Muscle of back (tissue), 13 donors: Measurements from ENCODE around the gene AKAP14. TPM values are rescaled to one million over a fixed set of nuclear protein-coding genes. Genes with fewer than 3 reads are reported as not detected.
"Not testable (repeated sequence)": the region's sequence is repeated elsewhere in the genome, so short reads cannot be mapped to it uniquely, and the experiment has no call there.

Experiments used
- DNase-seq, 3 donors: peaks; one replicate each; pipeline versions ENCODE4 v3.0.0 to v3.0.0-alpha.2; 2013
- long read RNA-seq, 9 donors: transcript quantifications; one replicate each; lab custom pipeline, GENCODE V29; 2026
- polyA plus RNA-seq, 10 donors: library from polyadenylated mRNA; unstranded; fragments of 120-200 nt; gene quantifications; one replicate each; pipeline ENCODE4 v1.2.1, GENCODE V29; 2013; ENCODE audit not compliant: insufficient read length in 10 of 10

AKAP14 gene
- not detected for polyA plus RNA-seq
- long read RNA-seq, donor 1, partial matches to known transcripts = 15 of 15 reads
- long read RNA-seq, donor 1, other reads (novel, unspliced or antisense) = 0 of 15 reads
- long read RNA-seq, donor 2 = 0 reads
- long read RNA-seq, donor 3 = 0 reads
- long read RNA-seq, donor 4 = 0 reads
- long read RNA-seq, donor 5 = 0 reads
- long read RNA-seq, donor 6 = 0 reads
- long read RNA-seq, donor 7 = 0 reads
- long read RNA-seq, donor 8 = 0 reads
- long read RNA-seq, donor 9 = 0 reads

GRCh38 chrX:119895843-119896326, at the start of gene AKAP14:
Gene AKAP14, plus strand, starts transcription at chrX:119895893. Its CDS starts 7,331 bp downstream, at chrX:119903224.
- DNase-seq = no peak

- DNase-seq = peak; percentile 89 to 96 (median 94)
These were observed 43.0 kb upstream of the AKAP14 start, which contains the start of gene UPF3B for GRCh38 chrX:119852382-119853353. Gene UPF3B, minus strand, starts transcription at chrX:119852963. Its CDS starts 35 bp downstream, at chrX:119852928.

- DNase-seq = peak in 1 of 3 donors; percentile 17
These were observed 42.2 kb upstream of the AKAP14 start for GRCh38 chrX:119853444-119853843.

- DNase-seq = peak in 1 of 3 donors; percentile 27
These were observed 25.0 kb upstream of the AKAP14 start for GRCh38 chrX:119870626-119871131.

GRCh38 chrX:119871245-119871598, 24.5 kb upstream of the AKAP14 start:
- DNase-seq = no peak

- DNase-seq = peak; percentile 77 to 92 (median 87)
These were observed 23.9 kb upstream of the AKAP14 start, which contains the start of the genes NDUFA1 and RNF113A for GRCh38 chrX:119871599-119872395. Gene NDUFA1, plus strand, starts transcription at chrX:119871832. Its CDS starts 80 bp downstream, at chrX:119871912. Gene RNF113A, minus strand, starts transcription at chrX:119871733. Its CDS starts 120 bp downstream, at chrX:119871613.

- DNase-seq = no peak
These were observed 17.0 kb upstream of the AKAP14 start for GRCh38 chrX:119878740-119879139.

GRCh38 chrX:119880076-119880475, 15.6 kb upstream of the AKAP14 start:
- no peak for DNase-seq

GRCh38 chrX:119880552-119881437, 14.9 kb upstream of the AKAP14 start:
- peak; percentile 22 to 54 (median 33) for DNase-seq

GRCh38 chrX:119885554-119886428, 9.9 kb upstream of the AKAP14 start:
- no peak for DNase-seq

- peak; percentile 10 to 49 (median 28) for DNase-seq
These were observed 7.8 kb upstream of the AKAP14 start for GRCh38 chrX:119887721-119888425.

GRCh38 chrX:119890626-119891025, 5.1 kb upstream of the AKAP14 start:
- not testable (repeated sequence) for DNase-seq

GRCh38 chrX:119891961-119892692, 3.6 kb upstream of the AKAP14 start:
- DNase-seq = not testable (repeated sequence)

GRCh38 chrX:119899125-119899524, 3.4 kb downstream of the AKAP14 start:
- DNase-seq = no peak

- no peak for DNase-seq
These were observed 5.3 kb downstream of the AKAP14 start for GRCh38 chrX:119900976-119901375.

- DNase-seq = no peak
These were observed 20.6 kb downstream of the AKAP14 start for GRCh38 chrX:119916310-119916709.

GRCh38 chrX:119917877-119918276, 22.2 kb downstream of the AKAP14 start:
- no peak for DNase-seq
